B cell (primary cell): Measurements from ENCODE around the gene FAM216A. TPM values are rescaled to one million over a fixed set of nuclear protein-coding genes. Genes with fewer than 3 reads are reported as not detected.
"Not testable (repeated sequence)": the region's sequence is repeated elsewhere in the genome, so short reads cannot be mapped to it uniquely, and the experiment has no call there.

Experiments used
- ATAC-seq: fragments of 200-7000 bp; cut with Tn5 transposase; one replicate; pipeline ENCODE4 v1.10.0; 2021; ENCODE audit warnings: low read depth, mild to moderate bottlenecking, moderate number of reproducible peaks, moderate library complexity
- CTCF ChIA-PET: fragments of 350-600 bp; sonication (Branson Sonifier 250); formaldehyde crosslinking; loops from one replicate; lab custom pipeline; 2021; ENCODE audit warnings: antibody characterized with exemption, inconsistent platforms; lab: Charles Lee
- POLR2A ChIA-PET: fragments of 350-600 bp; sonication (Branson Sonifier 250); formaldehyde crosslinking; loops from one replicate; lab custom pipeline; 2021; ENCODE audit warnings: antibody characterized with exemption; lab: Charles Lee
- DNase-seq: peaks from one replicate; pipeline ENCODE4 v3.0.0; 2013
- H2AFZ ChIP-seq: 2 replicates; pipeline ENCODE4 v1.6.1; 2012; ENCODE audit warnings: mild to moderate bottlenecking, low read depth, low read length; ENCODE audit not compliant: insufficient read depth, poor library complexity, severe bottlenecking
- H3K27ac ChIP-seq, 2 donors: 1 replicate in 1 of 2; 2 replicates in 1 of 2; pipeline ENCODE4 v1.5.1; 2012 to 2013; ENCODE audit warnings: low read length in 2 of 2, mild to moderate bottlenecking in 2 of 2, moderate library complexity in 1 of 2
- H3K27me3 ChIP-seq, 4 experiments: fragments of 200-600 bp in 1 of 4; sonication (generic) in 1 of 4; replicated peaks in 1 of 4; 1 replicate in 2 of 4; 2 replicates in 2 of 4; pipeline versions ENCODE4 v1.6.1 to v1.7.0; 2013 to 2016; ENCODE audit warnings: low read length in 3 of 4, mild to moderate bottlenecking in 2 of 4, mixed read lengths in 1 of 4, moderate library complexity in 1 of 4; ENCODE audit not compliant: insufficient read depth in 4 of 4, control insufficient read depth in 3 of 4; ENCODE audit errors: control extremely low read depth in 1 of 4
- H3K36me3 ChIP-seq, 2 experiments: replicated peaks in 1 of 2; 1 replicate in 1 of 2; 2 replicates in 1 of 2; pipeline versions ENCODE4 v1.6.1 to v1.7.1; 2013; ENCODE audit warnings: low read length in 1 of 2; ENCODE audit not compliant: insufficient read depth in 2 of 2, control insufficient read depth in 1 of 2; ENCODE audit errors: control extremely low read depth in 1 of 2, extremely low read depth in 1 of 2
- H3K4me1 ChIP-seq, 2 donors: fragments of 200-600 bp in 1 of 2; sonication (generic) in 1 of 2; 1 replicate in 1 of 2; 2 replicates in 1 of 2; pipeline versions ENCODE4 v1.5.1 to v1.6.1; 2013 to 2017; ENCODE audit warnings: low read length in 2 of 2; ENCODE audit not compliant: control insufficient read depth in 2 of 2, insufficient read depth in 2 of 2
- H3K4me2 ChIP-seq: replicated peaks from 2 replicates; pipeline ENCODE3; 2012; ENCODE audit warnings: mild to moderate bottlenecking, low read depth, low read length; ENCODE audit not compliant: poor library complexity, severe bottlenecking
- H3K4me3 ChIP-seq, 5 experiments: fragments of 200-600 bp in 1 of 5; sonication (generic) in 1 of 5; 1 replicate in 3 of 5; 2 replicates in 2 of 5; pipeline versions ENCODE4 v1.5.1 to v1.7.0; 2011 to 2016; ENCODE audit warnings: low read length in 4 of 5, mild to moderate bottlenecking in 4 of 5, low read depth in 2 of 5, control low read depth in 1 of 5, moderate library complexity in 1 of 5; ENCODE audit not compliant: insufficient read depth in 1 of 5; ENCODE audit errors: control extremely low read depth in 1 of 5, extremely low read depth in 1 of 5
- H3K79me2 ChIP-seq: fragments of 200-600 bp; sonication (generic); one replicate; pipeline ENCODE4 v1.6.0; 2016; ENCODE audit warnings: low read length; ENCODE audit not compliant: control insufficient read depth, insufficient read depth
- H3K9ac ChIP-seq: fragments of 200-600 bp; sonication (generic); 2 replicates; pipeline ENCODE4 v1.6.1; 2017; ENCODE audit warnings: mild to moderate bottlenecking, low read length, moderate library complexity
- H3K9me3 ChIP-seq, 3 donors: one replicate each; pipeline versions ENCODE4 v1.6.1 to v1.7.1; 2013; ENCODE audit warnings: low read length in 2 of 3; ENCODE audit not compliant: control insufficient read depth in 2 of 3, insufficient read depth in 1 of 3; ENCODE audit errors: control extremely low read depth in 1 of 3
- H4K20me1 ChIP-seq: 2 replicates; pipeline ENCODE4 v1.6.0; 2012; ENCODE audit warnings: mild to moderate bottlenecking, low read length; ENCODE audit not compliant: insufficient read depth, control insufficient read depth, poor library complexity, severe bottlenecking
- H3K27ac Mint-ChIP-seq: one replicate; pipeline ENCODE4 v1.8.0; 2021; ENCODE audit warnings: mixed read lengths
- H3K27me3 Mint-ChIP-seq: one replicate; pipeline ENCODE4 v1.8.0; 2021; ENCODE audit warnings: mixed read lengths
- H3K4me1 Mint-ChIP-seq: one replicate; pipeline ENCODE4 v1.8.0; 2021; ENCODE audit warnings: mixed read lengths
- H3K4me3 Mint-ChIP-seq: one replicate; pipeline ENCODE4 v1.8.0; 2021; ENCODE audit warnings: mixed read lengths
- H3K9me3 Mint-ChIP-seq: one replicate; pipeline ENCODE4 v1.8.0; 2022; ENCODE audit warnings: mixed read lengths; ENCODE audit not compliant: insufficient read depth
- EZH2 ChIP-seq: IDR thresholded peaks from 2 replicates; pipeline ENCODE4 v1.6.1; 2012; ENCODE audit warnings: borderline replicate concordance, low read depth, mild to moderate bottlenecking, moderate library complexity, low read length; ENCODE audit not compliant: insufficient read depth, poor library complexity, severe bottlenecking
- WGBS: methylation state at CpG from one replicate; pipeline ENCODE4 v1.1.5; 2013; ENCODE audit warnings: missing lambda C conversion rate; ENCODE audit not compliant: insufficient coverage; 5-methylcytosine and 5-hydroxymethylcytosine counted together
- intact Hi-C: fragments of 100-400 bp; cut with micrococcal nuclease; formaldehyde crosslinking; loops from one replicate; pipeline ENCODE4 v1.10.0; 2022
- polyA minus RNA-seq: library from RNA; depleted of rRNA, polyadenylated mRNA; stranded (reverse); fragments of >200 nt; gene quantifications from 2 replicates; pipeline ENCODE4 v1.2.3, GENCODE V29; 2012
- polyA plus RNA-seq: library from polyadenylated mRNA; depleted of rRNA; stranded (reverse); fragments of >200 nt; gene quantifications from 2 replicates; pipeline ENCODE4 v1.2.3, GENCODE V29; 2012
- total RNA-seq, 2 donors: library from RNA; stranded (reverse); fragments of 120-200 nt in 1 of 2; gene quantifications; 1 replicate in 1 of 2; 2 replicates in 1 of 2; pipeline versions ENCODE4 v1.2.3 to v1.2.4, GENCODE V29; 2013 to 2022
- TF ChIP-seq, protein P1 (sequence below): fragments of 200-600 bp; IDR thresholded peaks from one replicate; pipeline ENCODE4 v1.8.0; 2022; ENCODE audit warnings: antibody characterized with exemption, mild to moderate bottlenecking

FAM216A gene, protein sequence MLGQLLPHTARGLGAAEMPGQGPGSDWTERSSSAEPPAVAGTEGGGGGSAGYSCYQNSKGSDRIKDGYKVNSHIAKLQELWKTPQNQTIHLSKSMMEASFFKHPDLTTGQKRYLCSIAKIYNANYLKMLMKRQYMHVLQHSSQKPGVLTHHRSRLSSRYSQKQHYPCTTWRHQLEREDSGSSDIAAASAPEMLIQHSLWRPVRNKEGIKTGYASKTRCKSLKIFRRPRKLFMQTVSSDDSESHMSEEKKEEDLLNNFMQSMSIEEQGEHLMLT
- total RNA-seq (15.4 and 15.7 TPM in 2 replicates), polyA plus RNA-seq (19.7 and 25.2 TPM in 2 replicates), polyA minus RNA-seq (16.1 and 19.0 TPM in 2 replicates)
- total RNA-seq (2013): 18.1 TPM

DNA sequence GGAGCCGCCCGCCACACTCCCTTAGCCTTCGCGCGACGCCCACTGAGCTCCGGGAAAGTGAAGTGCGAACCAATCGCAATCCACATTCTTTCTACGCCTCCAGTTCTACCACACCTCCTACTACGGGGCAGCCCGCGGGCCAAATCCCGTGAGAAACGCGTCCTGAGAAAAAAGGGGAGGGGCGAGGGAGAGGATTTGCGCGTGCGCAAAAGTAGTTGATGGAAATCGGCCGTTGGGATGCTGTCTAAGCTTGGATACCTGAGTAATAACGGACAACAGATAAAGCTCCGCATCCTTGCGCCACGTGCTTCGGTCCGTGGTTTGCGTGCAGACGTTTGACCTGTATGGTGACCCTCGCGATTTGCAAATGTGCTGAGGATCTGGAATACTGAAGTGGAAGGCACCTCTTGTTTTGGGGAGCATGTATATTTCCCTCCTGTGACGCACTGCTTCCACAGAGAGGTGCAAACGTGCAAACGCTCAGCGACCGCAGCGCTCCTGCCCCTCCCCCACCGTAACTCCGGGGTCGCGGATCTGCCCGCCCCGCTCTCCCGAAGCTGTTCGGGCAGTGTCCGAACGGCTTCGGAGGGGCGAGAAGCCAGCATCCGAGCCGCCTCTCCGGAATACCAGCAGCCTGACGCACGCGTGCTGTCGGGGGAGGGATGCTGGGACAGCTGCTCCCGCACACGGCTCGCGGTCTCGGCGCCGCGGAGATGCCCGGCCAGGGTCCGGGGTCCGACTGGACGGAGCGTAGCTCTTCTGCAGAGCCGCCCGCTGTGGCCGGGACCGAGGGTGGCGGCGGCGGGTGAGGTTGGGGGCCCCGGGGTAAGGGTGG, at the start of gene FAM216A, which contains the start of gene GPN3:
Gene FAM216A (plus strand): TSS at position 632 of the 835 bp plus-strand sequence. CDS start 31 bp downstream, at position 663.
Gene GPN3 (minus strand): TSS at position 44 of the 835 bp plus-strand sequence. CDS start 54 bp downstream, outside the sequence.
- POLR2A ChIA-PET: interaction anchor here (0.6 to 2.7 kb wide), 14 partner anchors 12 to 188 kb away, joined by 3 to 45 read pairs (median 6); partner anchors contain the start of genes ARPC3, RAD9B and VPS29
- H2AFZ ChIP-seq: peak within 1 kb of the TSS; percentile 100

DNA sequence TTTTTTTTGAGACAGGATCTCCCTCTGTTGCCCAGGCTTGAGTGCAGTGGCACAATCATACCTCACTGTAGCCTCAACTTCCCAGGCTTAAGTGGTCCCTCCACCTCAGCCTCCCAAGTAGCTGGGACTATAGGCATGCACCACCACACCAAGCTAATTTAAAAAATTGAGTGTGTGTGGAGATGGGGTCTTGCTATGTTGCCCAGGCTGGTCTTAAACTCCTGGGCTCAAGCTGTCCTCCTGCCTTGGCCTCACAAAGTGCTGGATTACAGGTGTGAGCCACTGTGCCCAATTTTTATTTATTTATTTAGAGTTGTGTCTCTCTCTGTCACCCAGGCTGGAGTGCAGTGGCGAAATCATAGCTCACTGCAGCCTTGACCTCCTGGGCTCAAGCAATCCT, 48.0 kb upstream of the FAM216A start:
- H3K9me3 ChIP-seq, ATAC-seq, H3K4me3 Mint-ChIP-seq, DNase-seq, H3K9ac ChIP-seq, H3K4me1 Mint-ChIP-seq, H3K27ac ChIP-seq, H2AFZ ChIP-seq, H3K27ac Mint-ChIP-seq, H3K4me1 ChIP-seq, H3K4me2 ChIP-seq, intact Hi-C loops, H3K27me3 ChIP-seq, H4K20me1 ChIP-seq, H3K79me2 ChIP-seq, H3K4me3 ChIP-seq, H3K36me3 ChIP-seq, H3K9me3 Mint-ChIP-seq, POLR2A ChIA-PET, H3K27me3 Mint-ChIP-seq: not testable (repeated sequence)
- CTCF ChIA-PET: interaction anchor here (1.2 to 3.1 kb wide), 2 partner anchors 9 to 10 kb away, joined by 3 to 23 read pairs; no protein-coding TSS in a partner anchor
- no CpG with 5 or more reads among the region's 1 CpG for WGBS

More for the DNA sequence above, at the start of gene FAM216A, which contains the start of gene GPN3:
- Histone ChIP-seq H3K4me2 (peak within 1 kb of the TSS; percentile 100), H3K79me2 (peaks cover 83% of the 10 kb centered on the region), H3K27ac (peak within 1 kb of the TSS; percentile 69 to 79), H3K27me3 (no peaks in the 10 kb centered on the region), H3K9ac (peak within 1 kb of the TSS; percentile 97), H3K36me3 (peaks cover 0 to 15% of the 10 kb centered on the region in 2 experiments), H3K4me3 (peak within 1 kb of the TSS; percentile 72 to 100 (median 95)), H4K20me1 (peaks cover 5% of the 10 kb centered on the region), H3K4me1 (peaks cover 22 to 24% of the 10 kb centered on the region in 2 donors), H3K9me3 (no peaks in the 10 kb centered on the region)
- no peaks in the 10 kb centered on the region for H3K9me3 Mint-ChIP-seq
- H3K4me1 Mint-ChIP-seq: peaks cover 42% of the 10 kb centered on the region
- CTCF ChIA-PET: interaction anchor here (0.6 to 8.4 kb wide), 29 partner anchors 9 to 444 kb away, joined by 3 to 174 read pairs (median 5); partner anchors contain the start of genes ARPC3, CCDC63, RAD9B and TCTN1
- DNase-seq (peak; percentile 97), ATAC-seq (peak; percentile 91)
- H3K27me3 Mint-ChIP-seq: no peaks in the 10 kb centered on the region
- no peak for TF ChIP-seq EZH2
- TF ChIP-seq, protein P1, sequence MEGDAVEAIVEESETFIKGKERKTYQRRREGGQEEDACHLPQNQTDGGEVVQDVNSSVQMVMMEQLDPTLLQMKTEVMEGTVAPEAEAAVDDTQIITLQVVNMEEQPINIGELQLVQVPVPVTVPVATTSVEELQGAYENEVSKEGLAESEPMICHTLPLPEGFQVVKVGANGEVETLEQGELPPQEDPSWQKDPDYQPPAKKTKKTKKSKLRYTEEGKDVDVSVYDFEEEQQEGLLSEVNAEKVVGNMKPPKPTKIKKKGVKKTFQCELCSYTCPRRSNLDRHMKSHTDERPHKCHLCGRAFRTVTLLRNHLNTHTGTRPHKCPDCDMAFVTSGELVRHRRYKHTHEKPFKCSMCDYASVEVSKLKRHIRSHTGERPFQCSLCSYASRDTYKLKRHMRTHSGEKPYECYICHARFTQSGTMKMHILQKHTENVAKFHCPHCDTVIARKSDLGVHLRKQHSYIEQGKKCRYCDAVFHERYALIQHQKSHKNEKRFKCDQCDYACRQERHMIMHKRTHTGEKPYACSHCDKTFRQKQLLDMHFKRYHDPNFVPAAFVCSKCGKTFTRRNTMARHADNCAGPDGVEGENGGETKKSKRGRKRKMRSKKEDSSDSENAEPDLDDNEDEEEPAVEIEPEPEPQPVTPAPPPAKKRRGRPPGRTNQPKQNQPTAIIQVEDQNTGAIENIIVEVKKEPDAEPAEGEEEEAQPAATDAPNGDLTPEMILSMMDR: no peak
- WGBS: under 1% methylated on average over 71 of the region's 78 CpGs
- H3K27ac Mint-ChIP-seq: peak within 1 kb of the TSS; percentile 98
- peak within 1 kb of the TSS; percentile 100 for H3K4me3 Mint-ChIP-seq
- intact Hi-C loops: loop anchor here (1.0 kb wide), 8 partner anchors 11 to 420 kb away; partner anchors contain the start of genes ARPC3, RAD9B and VPS29
